Activated CD8-positive, alpha-beta memory T cell treated with anti-CD3 and anti-CD28 coated beads for 48 hours (primary cell): ENCODE results near the gene ABCF3.

ENCODE experiments used
- DNase-seq, 3 experiments: peaks; one replicate each; pipeline ENCODE4 v3.0.0-alpha.2; 2020; ENCODE audit warnings: low read depth in 2 of 3, low spot score in 2 of 3

The ABCF3 gene

DNA sequence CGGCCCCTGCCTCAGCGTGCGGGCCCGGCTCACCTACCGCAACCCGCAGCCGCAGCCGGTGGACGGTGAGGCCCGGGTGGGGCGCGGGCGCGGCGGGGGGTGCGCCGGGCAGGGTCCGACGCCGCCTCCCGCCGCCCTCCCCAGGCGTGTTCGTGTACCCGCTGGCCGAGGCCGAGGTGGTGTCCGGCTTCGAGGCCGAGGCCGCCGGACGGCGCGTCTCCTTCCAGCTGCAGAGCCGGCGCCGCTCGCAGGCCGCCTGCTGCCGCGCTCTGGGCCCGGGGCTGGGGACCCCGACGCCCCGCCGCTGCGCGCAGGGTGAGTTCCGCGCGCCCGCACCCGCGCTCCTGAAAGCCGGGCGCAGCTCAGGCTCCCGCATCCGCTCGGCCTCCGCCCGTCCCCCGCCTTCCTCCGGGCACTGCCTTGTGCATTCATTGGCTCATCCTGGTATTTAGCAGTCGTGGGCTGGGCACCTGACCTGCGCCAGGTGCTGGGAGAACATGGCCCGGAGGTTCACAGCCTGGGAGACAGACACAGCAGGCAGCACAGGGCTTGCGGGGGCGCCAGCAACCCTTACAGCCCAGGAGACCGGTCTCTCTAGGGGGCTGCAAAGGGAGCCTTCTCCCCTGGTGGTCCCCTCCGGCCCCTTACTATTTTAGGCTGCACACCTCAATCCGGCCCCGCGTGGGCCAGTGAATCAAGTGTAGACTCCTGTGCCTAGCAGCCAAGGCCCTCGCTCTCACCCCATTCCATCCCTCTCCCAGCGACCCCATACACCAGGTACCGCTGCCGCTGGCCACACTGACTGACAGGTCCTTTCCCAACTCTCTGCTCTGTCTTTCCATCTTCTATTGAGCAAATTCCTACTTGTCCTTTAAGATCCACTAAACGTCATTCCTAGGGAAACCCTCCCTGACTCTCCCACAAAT is 44.9 kb downstream of the ABCF3 start:
- DNase-seq: no peak

DNA sequence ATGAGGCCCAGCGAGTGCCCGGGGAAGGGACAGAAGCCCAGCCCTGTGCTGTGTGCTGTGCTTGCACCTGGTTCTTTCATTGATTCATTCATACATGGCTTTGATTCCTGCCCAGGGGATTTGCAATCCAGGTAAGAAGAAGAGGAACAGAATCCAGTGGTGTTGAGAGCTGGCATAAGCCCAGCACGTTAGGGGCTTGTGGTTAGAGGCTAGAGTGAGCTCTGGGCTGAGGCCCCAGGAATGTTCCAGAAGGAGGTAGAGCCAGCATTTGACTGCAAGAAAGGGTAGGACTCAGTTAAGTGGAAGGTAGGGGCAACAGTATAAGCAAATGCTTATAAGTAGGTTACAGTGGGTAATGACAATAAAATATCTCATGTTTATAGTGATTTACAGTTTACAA is 45.7 kb downstream of the ABCF3 start:
- no peak for DNase-seq

DNA sequence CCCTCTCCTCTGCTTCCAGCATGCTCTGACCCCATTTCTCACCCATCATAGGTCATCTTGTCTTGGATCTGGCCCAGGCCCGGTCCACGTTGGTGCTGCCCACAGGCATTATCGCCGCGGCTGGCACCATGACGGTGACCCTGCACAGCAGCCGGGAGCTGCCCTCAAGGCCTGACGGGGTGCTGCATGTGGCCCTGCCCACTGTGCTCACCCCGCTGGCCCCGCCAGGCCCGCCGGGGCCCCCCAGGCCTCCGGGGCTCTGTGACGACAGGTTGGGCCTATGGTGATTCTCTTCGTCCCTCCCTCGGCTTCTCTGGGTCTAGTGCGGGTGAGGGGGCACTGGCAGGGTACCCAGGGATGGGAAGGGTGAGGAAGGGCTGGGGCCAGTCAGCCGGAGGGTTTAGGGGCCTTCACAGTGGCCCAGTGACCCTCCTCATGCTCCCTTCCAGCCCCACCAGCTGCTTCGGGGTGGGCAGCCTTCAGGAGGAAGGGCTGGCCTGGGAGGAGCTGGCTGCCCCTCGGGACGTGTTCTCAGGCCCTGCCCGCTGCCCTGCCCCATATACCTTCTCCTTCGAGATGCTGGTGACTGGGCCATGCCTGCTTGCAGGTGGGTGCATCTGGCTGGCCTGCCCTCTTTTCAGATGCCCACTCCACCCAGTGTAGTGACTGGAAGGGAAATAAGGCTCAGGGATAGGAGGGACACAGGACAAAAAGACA is 47.3 kb downstream of the ABCF3 start:
- no peak for DNase-seq

GRCh38 chr3:184234224-184234623 is 48.2 kb downstream of the ABCF3 start:
- no peak for DNase-seq

DNA sequence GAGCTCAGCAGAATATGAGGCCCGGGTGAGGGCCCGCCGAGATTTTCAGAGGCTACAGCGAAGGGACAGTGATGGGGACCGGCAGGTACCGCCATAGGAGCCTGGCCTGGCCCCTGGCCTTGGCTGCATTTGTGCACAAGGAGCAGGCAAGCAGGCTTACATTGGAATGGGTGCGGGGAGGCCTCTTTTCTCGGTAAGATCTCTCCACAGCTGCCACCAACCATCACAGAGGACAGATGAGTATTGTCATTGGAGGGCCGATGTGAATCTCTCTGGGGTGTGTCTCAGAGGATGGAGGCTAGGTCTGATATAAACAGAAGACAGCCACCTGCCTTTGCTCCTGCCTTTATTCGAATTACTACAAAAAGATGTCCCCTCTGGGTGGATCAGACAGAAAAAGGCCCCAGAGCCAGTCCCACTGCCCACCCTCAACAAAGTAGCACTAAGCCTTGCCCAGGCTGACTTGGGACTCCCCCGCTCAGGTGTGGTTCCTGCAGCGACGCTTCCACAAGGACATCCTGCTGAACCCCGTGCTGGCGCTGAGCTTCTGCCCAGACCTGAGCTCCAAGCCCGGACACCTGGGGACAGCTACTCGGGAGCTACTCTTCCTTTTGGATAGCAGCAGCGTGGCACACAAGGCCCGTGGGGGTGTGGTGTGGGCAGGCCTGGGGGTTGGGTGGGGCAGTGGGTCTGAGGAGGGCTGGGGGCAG is 48.8 kb downstream of the ABCF3 start:
- DNase-seq: no peak

- DNase-seq: no peak
Observed at GRCh38 chr3:184235381-184236032, 49.5 kb downstream of the ABCF3 start.

DNA sequence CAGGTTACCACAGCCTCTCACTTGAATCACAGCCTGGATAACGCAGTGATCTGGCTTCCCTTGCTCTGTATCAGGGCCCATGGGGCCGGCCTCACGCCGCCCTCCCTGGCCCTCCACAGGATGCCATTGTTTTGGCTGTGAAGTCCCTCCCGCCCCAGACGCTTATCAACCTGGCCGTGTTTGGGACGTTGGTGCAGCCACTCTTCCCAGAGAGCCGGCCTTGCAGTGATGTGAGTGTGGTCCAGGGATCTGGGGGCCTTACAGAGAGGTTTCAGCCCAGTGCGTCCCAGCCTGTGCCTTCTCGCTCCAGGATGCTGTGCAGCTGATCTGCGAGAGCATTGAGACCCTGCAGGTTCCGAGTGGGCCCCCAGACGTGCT is 50.0 kb downstream of the ABCF3 start:
- no peak for DNase-seq

GRCh38 chr3:184236636-184237035 is 50.6 kb downstream of the ABCF3 start:
- no peak for DNase-seq

- DNase-seq: no peak
Observed at GRCh38 chr3:184237211-184237610, 51.2 kb downstream of the ABCF3 start.

- no peak for DNase-seq
Observed at GRCh38 chr3:184237807-184238206, 51.8 kb downstream of the ABCF3 start.

DNA sequence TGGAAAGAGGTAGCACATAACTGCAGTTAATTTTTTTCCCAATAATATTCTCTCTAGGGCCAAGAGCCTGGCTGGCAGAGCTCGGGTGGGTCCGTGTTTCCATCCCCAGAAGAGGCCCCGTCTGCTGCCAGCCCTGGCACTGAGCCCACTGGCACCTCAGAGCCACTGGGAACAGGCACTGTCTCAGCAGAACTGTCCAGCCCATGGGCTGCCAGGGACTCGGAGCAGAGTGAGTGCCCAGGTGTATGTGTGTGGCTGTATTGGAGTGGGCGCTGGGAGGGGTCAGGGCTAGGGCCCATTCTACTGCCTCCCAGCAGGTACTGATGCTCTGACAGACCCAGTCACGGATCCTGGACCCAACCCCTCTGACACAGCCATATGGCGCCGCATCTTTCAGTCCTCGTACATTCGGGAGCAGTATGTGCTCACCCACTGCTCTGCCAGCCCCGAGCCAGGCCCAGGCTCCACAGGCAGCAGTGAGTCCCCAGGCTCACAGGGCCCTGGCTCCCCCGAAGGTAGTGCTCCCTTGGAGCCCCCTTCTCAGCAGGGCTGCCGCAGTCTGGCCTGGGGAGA is 52.3 kb downstream of the ABCF3 start:
- no peak for DNase-seq

GRCh38 chr3:184239221-184239620 is 53.2 kb downstream of the ABCF3 start:
- no peak for DNase-seq

DNA sequence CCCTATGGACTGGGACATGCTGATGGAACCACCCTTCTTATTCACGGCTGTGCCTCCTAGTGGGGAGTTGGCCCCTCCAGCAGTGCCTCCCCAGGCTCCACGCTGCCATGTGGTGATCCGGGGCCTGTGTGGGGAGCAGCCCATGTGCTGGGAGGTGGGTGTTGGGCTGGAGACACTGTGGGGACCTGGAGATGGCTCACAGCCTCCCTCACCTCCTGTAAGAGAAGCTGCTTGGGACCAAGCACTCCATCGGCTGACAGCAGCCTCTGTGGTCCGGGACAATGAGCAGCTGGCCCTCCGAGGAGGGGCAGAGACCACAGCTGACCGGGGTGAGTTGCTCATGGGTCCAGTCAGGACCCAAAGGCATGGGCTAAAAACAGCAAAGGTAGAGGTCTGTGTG is 53.7 kb downstream of the ABCF3 start:
- no peak for DNase-seq

- DNase-seq: no peak
Observed at GRCh38 chr3:184240384-184241140, 54.6 kb downstream of the ABCF3 start.

GRCh38 chr3:184241141-184241446 is 55.1 kb downstream of the ABCF3 start:
- DNase-seq: no peak

- DNase-seq: no peak
Observed at GRCh38 chr3:184241447-184242296, 55.7 kb downstream of the ABCF3 start.

DNA sequence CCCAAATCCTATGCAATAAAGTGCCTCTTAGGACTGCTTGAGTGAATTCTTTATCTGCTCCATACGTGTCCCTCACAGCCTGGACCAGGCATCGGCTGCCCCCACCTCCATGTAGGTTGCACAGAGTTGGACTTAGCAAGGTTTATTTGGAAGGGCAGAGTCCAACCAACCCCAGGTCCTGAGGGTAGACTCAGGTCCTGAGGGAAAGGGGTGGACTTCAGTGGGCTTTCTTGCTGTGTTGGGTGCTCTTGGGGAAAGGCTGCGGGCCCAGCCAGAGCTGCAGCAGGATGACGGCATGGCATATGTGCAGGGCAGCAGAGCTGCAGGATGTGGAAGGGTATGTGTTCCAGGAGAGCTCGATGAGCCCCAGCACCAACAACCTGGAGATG is 56.3 kb downstream of the ABCF3 start:
- no peak for DNase-seq
